H1 (cell line): Measurements from ENCODE around the gene LRRTM3. TPM values are rescaled to one million over a fixed set of nuclear protein-coding genes. Genes with fewer than 3 reads are reported as not detected.
A peak's percentile ranks its signal among the peaks of the same experiment; 100 is the strongest.

ENCODE experiments used
- CBX8 ChIP-seq: fragments of 300-800, 300-1000 bp; sonication (generic); IDR thresholded peaks from 2 replicates; pipeline ENCODE4 v1.7.1; 2016; ENCODE audit warnings: low read depth, low read length, borderline replicate concordance
- CTBP2 ChIP-seq: IDR thresholded peaks from 2 replicates; pipeline ENCODE4 v1.7.0; 2011; ENCODE audit warnings: borderline replicate concordance, mild to moderate bottlenecking, moderate library complexity, mixed read lengths, low read length; ENCODE audit not compliant: insufficient read depth, insufficient read length
- CTCF ChIP-seq, 3 experiments: IDR thresholded peaks; 1 replicate in 2 of 3; 2 replicates in 1 of 3; pipeline versions ENCODE4 v1.5.1 to v1.6.1; 2011; ENCODE audit warnings: low read length in 3 of 3, mild to moderate bottlenecking in 3 of 3, inconsistent platforms in 2 of 3, low read depth in 1 of 3, moderate library complexity in 1 of 3; ENCODE audit not compliant: insufficient read depth in 1 of 3; ENCODE audit errors: control extremely low read depth in 1 of 3
- EGR1 ChIP-seq: IDR thresholded peaks from 2 replicates; pipeline ENCODE4 v1.6.1; 2011; ENCODE audit warnings: low read depth, low read length, borderline replicate concordance
- EP300 ChIP-seq, 2 experiments: IDR thresholded peaks; 1 replicate in 1 of 2; 2 replicates in 1 of 2; pipeline ENCODE4 v1.6.1; 2011 to 2012; ENCODE audit warnings: low read depth in 2 of 2, low read length in 2 of 2, mild to moderate bottlenecking in 2 of 2, borderline replicate concordance in 1 of 2, inconsistent platforms in 1 of 2, moderate library complexity in 1 of 2
- NANOG ChIP-seq: IDR thresholded peaks from 2 replicates; pipeline ENCODE4 v1.6.1; 2011; ENCODE audit warnings: low read length, low read depth, mild to moderate bottlenecking, inconsistent platforms; ENCODE audit not compliant: insufficient read depth, poor library complexity, severe bottlenecking
- PHF8 ChIP-seq: fragments of 200-600 bp; sonication (generic); conservative IDR thresholded peaks from 2 replicates; pipeline ENCODE4 v1.7.1; 2012; ENCODE audit warnings: low read depth, mild to moderate bottlenecking, inconsistent platforms, low read length, moderate library complexity
- RBBP5 ChIP-seq: IDR thresholded peaks from 2 replicates; pipeline ENCODE4 v1.7.1; 2012; ENCODE audit warnings: low read depth, mild to moderate bottlenecking, inconsistent platforms, low read length, moderate library complexity, borderline replicate concordance
- RXRA ChIP-seq: IDR thresholded peaks from 2 replicates; pipeline ENCODE4 v1.6.1; 2011; ENCODE audit warnings: low read depth, mild to moderate bottlenecking, low read length, moderate library complexity; ENCODE audit not compliant: insufficient read depth
- SAP30 ChIP-seq: fragments of 300-600 bp; sonication (generic); IDR thresholded peaks from 2 replicates; pipeline ENCODE4 v1.7.1; 2012; ENCODE audit warnings: low read length, moderate library complexity, mild to moderate bottlenecking, inconsistent platforms; ENCODE audit not compliant: insufficient read depth, insufficient replicate concordance
- SIN3A ChIP-seq, 2 experiments: IDR thresholded peaks in 1 of 2; conservative IDR thresholded peaks in 1 of 2; 2 replicates each; pipeline ENCODE4 v1.6.1; 2011 to 2012; ENCODE audit warnings: low read length in 2 of 2, improper control_type of control experiment in 1 of 2, low read depth in 1 of 2, mild to moderate bottlenecking in 1 of 2
- SP2 ChIP-seq: IDR thresholded peaks from 2 replicates; pipeline ENCODE4 v1.6.1; 2012; ENCODE audit warnings: mild to moderate bottlenecking, low read length, inconsistent platforms
- SUZ12 ChIP-seq: fragments of 200-600 bp; sonication (generic); IDR thresholded peaks from 2 replicates; pipeline ENCODE4 v1.6.1; 2012; ENCODE audit warnings: mild to moderate bottlenecking, inconsistent platforms, low read length, moderate library complexity, mixed read lengths
- TAF1 ChIP-seq: IDR thresholded peaks from 2 replicates; pipeline ENCODE4 v1.6.1; 2011; ENCODE audit warnings: mild to moderate bottlenecking, low read depth, low read length
- TEAD4 ChIP-seq: IDR thresholded peaks from 2 replicates; pipeline ENCODE4 v1.6.1; 2012; ENCODE audit warnings: low read depth, low read length, inconsistent platforms, mixed read lengths
- polyA plus RNA-seq, 7 experiments: library from polyadenylated mRNA; depleted of rRNA in 3 of 7; stranded (reverse) in 5 of 7; unstranded in 2 of 7; fragments of >200 nt in 5 of 7; fragments of 200-250 nt in 2 of 7; gene quantifications; 1 replicate in 5 of 7; 2 replicates in 1 of 7; 4 replicates in 1 of 7; pipeline versions ENCODE4 v1.2.1 to v1.2.3, GENCODE V29; 2011 to 2013; ENCODE audit warnings: missing spikeins in 2 of 7, mixed read lengths in 2 of 7
- total RNA-seq: library from RNA; stranded (reverse); fragmentation: NEBNext Ultra II Directional; extraction: Animal tissue kit (Norgen Biotek cat#: 25700); gene quantifications from 2 replicates; pipeline ENCODE4 v1.2.1, GENCODE V29; 2021
- TF ChIP-seq, protein P1 (sequence below): IDR thresholded peaks from 2 replicates; pipeline ENCODE4 v1.6.1; 2012; ENCODE audit warnings: low read length, inconsistent platforms

The LRRTM3 gene
- total and polyA plus RNA-seq, 2 of the 8 experiments (the other 6 are each of a cell fraction or from before 2014, with no cell fraction given) = 0.33 to 0.48 TPM

GRCh38 chr10:66925896-66926715 lies at the start of gene LRRTM3 (continued):
- TF ChIP-seq CTBP2 = no peak
- no peak for TF ChIP-seq SUZ12
- no peak for TF ChIP-seq CBX8
- peak; percentile 88 to 91 for TF ChIP-seq SIN3A (conservative IDR thresholded peaks at IDR 0.05 in 1 of 2, IDR thresholded peaks at IDR 0.05 in 1 of 2; ENCODE audit: low read depth in 1 of 2, low read length in 2 of 2)
- TF ChIP-seq CTCF (IDR thresholded peaks at IDR 0.05; ENCODE audit: control extremely low read depth in 1 of 3, insufficient read depth in 1 of 3, low read depth in 1 of 3, low read length in 3 of 3) = peak in 2 of 3 experiments; percentile 22 to 61; a peak in 2 of 4 replicates
- TF ChIP-seq SP2 = no peak
- 0 out of 2 replicates have a peak, but pooled peaks have one; percentile 51 for TF ChIP-seq TAF1
- no peak for TF ChIP-seq EGR1
- TF ChIP-seq, protein P1, sequence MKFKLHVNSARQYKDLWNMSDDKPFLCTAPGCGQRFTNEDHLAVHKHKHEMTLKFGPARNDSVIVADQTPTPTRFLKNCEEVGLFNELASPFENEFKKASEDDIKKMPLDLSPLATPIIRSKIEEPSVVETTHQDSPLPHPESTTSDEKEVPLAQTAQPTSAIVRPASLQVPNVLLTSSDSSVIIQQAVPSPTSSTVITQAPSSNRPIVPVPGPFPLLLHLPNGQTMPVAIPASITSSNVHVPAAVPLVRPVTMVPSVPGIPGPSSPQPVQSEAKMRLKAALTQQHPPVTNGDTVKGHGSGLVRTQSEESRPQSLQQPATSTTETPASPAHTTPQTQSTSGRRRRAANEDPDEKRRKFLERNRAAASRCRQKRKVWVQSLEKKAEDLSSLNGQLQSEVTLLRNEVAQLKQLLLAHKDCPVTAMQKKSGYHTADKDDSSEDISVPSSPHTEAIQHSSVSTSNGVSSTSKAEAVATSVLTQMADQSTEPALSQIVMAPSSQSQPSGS = peak; percentile 55; the same call in 1 of the 2 replicates
- peak; percentile 55 for TF ChIP-seq SAP30
- TF ChIP-seq NANOG = peak; percentile 82
- no peak for TF ChIP-seq RXRA
- TF ChIP-seq TEAD4 = peak; percentile 90
- TF ChIP-seq EP300 (IDR thresholded peaks at IDR 0.05; ENCODE audit: borderline replicate concordance in 1 of 2, low read depth in 2 of 2, low read length in 2 of 2) = peak in 1 of 2 experiments; percentile 64; a peak in 1 of 3 replicates
- TF ChIP-seq RBBP5 = peak; percentile 53; the same call in 1 of the 2 replicates
- TF ChIP-seq PHF8 = no peak
